Gastrocnemius medialis (tissue), 4 donors: ENCODE data around the gene HNRNPF.

Experiments used
- POLR2A ChIP-seq, 2 donors: fragments of 450-650 bp; IDR thresholded peaks; one replicate each; pipeline ENCODE4 v1.6.1; 2017; ENCODE audit warnings: antibody characterized with exemption in 2 of 2, mild to moderate bottlenecking in 2 of 2, moderate library complexity in 2 of 2
- TF ChIP-seq, protein P1 (sequence below), 5 experiments: fragments of 450-650 bp in 3 of 5; fragments of 200-600 bp in 2 of 5; sonication (generic) in 2 of 5; IDR thresholded peaks in 4 of 5; conservative IDR thresholded peaks in 1 of 5; 1 replicate in 4 of 5; 2 replicates in 1 of 5; pipeline ENCODE4 v1.5.1; 2016 to 2019; ENCODE audit warnings: antibody characterized with exemption in 5 of 5, mild to moderate bottlenecking in 3 of 5, moderate library complexity in 3 of 5

DNA sequence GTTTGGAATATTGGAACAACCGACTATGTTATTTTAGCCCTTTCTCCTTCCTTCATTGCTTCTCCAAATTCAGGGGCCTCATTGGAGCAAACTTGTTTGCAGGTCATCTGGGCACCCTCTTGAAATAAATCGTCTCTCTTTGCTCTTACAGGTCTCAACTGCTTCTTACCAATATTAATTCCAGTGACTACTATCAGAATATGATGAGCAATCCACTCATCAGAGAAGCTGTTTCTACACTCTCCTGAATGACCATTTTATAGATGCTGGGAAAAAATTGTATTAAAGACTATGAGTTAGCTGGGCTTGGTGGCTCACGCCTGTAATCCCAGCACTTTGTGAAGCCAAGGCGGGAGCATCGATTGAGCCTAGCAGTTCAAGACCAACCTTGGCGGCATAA lies 12.5 kb upstream of the HNRNPF start:
- TF ChIP-seq POLR2A (IDR thresholded peaks at IDR 0.05), result no peak
- TF ChIP-seq, protein P1, sequence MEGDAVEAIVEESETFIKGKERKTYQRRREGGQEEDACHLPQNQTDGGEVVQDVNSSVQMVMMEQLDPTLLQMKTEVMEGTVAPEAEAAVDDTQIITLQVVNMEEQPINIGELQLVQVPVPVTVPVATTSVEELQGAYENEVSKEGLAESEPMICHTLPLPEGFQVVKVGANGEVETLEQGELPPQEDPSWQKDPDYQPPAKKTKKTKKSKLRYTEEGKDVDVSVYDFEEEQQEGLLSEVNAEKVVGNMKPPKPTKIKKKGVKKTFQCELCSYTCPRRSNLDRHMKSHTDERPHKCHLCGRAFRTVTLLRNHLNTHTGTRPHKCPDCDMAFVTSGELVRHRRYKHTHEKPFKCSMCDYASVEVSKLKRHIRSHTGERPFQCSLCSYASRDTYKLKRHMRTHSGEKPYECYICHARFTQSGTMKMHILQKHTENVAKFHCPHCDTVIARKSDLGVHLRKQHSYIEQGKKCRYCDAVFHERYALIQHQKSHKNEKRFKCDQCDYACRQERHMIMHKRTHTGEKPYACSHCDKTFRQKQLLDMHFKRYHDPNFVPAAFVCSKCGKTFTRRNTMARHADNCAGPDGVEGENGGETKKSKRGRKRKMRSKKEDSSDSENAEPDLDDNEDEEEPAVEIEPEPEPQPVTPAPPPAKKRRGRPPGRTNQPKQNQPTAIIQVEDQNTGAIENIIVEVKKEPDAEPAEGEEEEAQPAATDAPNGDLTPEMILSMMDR (IDR thresholded peaks at IDR 0.05 in 4 of 5, conservative IDR thresholded peaks at IDR 0.05 in 1 of 5), result no peak
